Activated CD8-positive, alpha-beta memory T cell treated with anti-CD3 and anti-CD28 coated beads, Interleukin-2, amount 50 U/mL, for 4 hours (primary cell): ENCODE results near the gene STXBP5L.
"Not testable (repeated sequence)": the region's sequence is repeated elsewhere in the genome, so short reads cannot be mapped to it uniquely, and the experiment has no call there.

Experiments
- DNase-seq: peaks from one replicate; pipeline ENCODE4 v3.0.0-alpha.2; 2020

Gene STXBP5L

GRCh38 chr3:121436074-121436473 lies 528.1 kb downstream of the STXBP5L start:
- no peak for DNase-seq

GRCh38 chr3:121436641-121437040 lies 528.6 kb downstream of the STXBP5L start:
- no peak for DNase-seq

GRCh38 chr3:121443456-121443855 lies 535.5 kb downstream of the STXBP5L start:
- no peak for DNase-seq

- not testable (repeated sequence) for DNase-seq
Measured at GRCh38 chr3:121451752-121452151, 543.7 kb downstream of the STXBP5L start.

- no peak for DNase-seq
Measured at GRCh38 chr3:121462565-121462964, 554.6 kb downstream of the STXBP5L start.

- DNase-seq, result no peak
Measured at GRCh38 chr3:121463745-121464144, 555.7 kb downstream of the STXBP5L start.

GRCh38 chr3:121467085-121467484 lies 559.1 kb downstream of the STXBP5L start:
- no peak for DNase-seq

GRCh38 chr3:121473001-121473400 lies 565.0 kb downstream of the STXBP5L start:
- DNase-seq, result no peak
